Measurements from ENCODE around the gene CKLF. TPM values are rescaled to one million over a fixed set of nuclear protein-coding genes. Genes with fewer than 3 reads are reported as not detected.

Gene CKLF
- total RNA-seq, 1 experiment from 2014 or later, result 293 TPM

GRCh38 chr16:66543541-66543940, 8.8 kb upstream of the CKLF start:
- Mint-ChIP-seq H3K4me1 (ENCODE audit: low read depth, unreplicated experiment) (peaks cover 20% of the 10 kb centered on the region), H3K27ac (ENCODE audit: unreplicated experiment) (no peak overlapping the region)

GRCh38 chr16:66544016-66544757, 8.2 kb upstream of the CKLF start:
- intact Hi-C loops (cut with micrococcal nuclease; ENCODE audit: unreplicated experiment), result no loop called here
- Mint-ChIP-seq H3K27me3 (ENCODE audit: unreplicated experiment) (no peaks in the 10 kb centered on the region), H3K4me1 (ENCODE audit: low read depth, unreplicated experiment) (peaks cover 26% of the 10 kb centered on the region), H3K9me3 (ENCODE audit: low read depth, unreplicated experiment) (no peaks in the 10 kb centered on the region), H3K4me3 (ENCODE audit: low read depth, unreplicated experiment) (no peak overlapping the region), H3K36me3 (ENCODE audit: insufficient read depth, unreplicated experiment) (peaks cover 65% of the 10 kb centered on the region), H3K27ac (ENCODE audit: unreplicated experiment) (no peak overlapping the region)
- no peak for DNase-seq
- BruUV-seq (replicated peaks), result no TSS peak
- TF ChIP-seq CTCF (IDR thresholded peaks at IDR 0.05; ENCODE audit: unreplicated experiment), result no peak
- CTCF ChIA-PET, result no interaction called here

More at GRCh38 chr16:66543541-66543940, 8.8 kb upstream of the CKLF start:
- Mint-ChIP-seq H3K4me3 (ENCODE audit: low read depth, unreplicated experiment) (no peak overlapping the region), H3K27me3 (ENCODE audit: unreplicated experiment) (no peaks in the 10 kb centered on the region), H3K9me3 (ENCODE audit: low read depth, unreplicated experiment) (no peaks in the 10 kb centered on the region), H3K36me3 (ENCODE audit: insufficient read depth, unreplicated experiment) (peaks cover 62% of the 10 kb centered on the region)
- no TSS peak for BruUV-seq (replicated peaks)
- intact Hi-C loops (cut with micrococcal nuclease; ENCODE audit: unreplicated experiment), result no loop called here
- TF ChIP-seq CTCF (IDR thresholded peaks at IDR 0.05; ENCODE audit: unreplicated experiment), result no peak
- DNase-seq, result no peak
- CTCF ChIA-PET, result no interaction called here

- no peak for DNase-seq
- intact Hi-C loops (cut with micrococcal nuclease; ENCODE audit: unreplicated experiment), result no loop called here
- peaks cover 35% of the 10 kb centered on the region for H3K4me1 Mint-ChIP-seq (ENCODE audit: low read depth, unreplicated experiment)
- no TSS peak for BruUV-seq (replicated peaks)
- no peak overlapping the region for H3K27ac Mint-ChIP-seq (ENCODE audit: unreplicated experiment)
- H3K27me3 Mint-ChIP-seq (ENCODE audit: unreplicated experiment), result no peaks in the 10 kb centered on the region
- H3K9me3 Mint-ChIP-seq (ENCODE audit: low read depth, unreplicated experiment), result no peaks in the 10 kb centered on the region
- TF ChIP-seq CTCF (IDR thresholded peaks at IDR 0.05; ENCODE audit: unreplicated experiment), result no peak
- H3K4me3 Mint-ChIP-seq (ENCODE audit: low read depth, unreplicated experiment), result no peak overlapping the region
- H3K36me3 Mint-ChIP-seq (ENCODE audit: insufficient read depth, unreplicated experiment), result peaks cover 66% of the 10 kb centered on the region
- CTCF ChIA-PET, result interaction anchor here (0.7 kb wide), 1 partner anchor 34 kb away, joined by 3 read pairs; no protein-coding TSS in a partner anchor
Observed at GRCh38 chr16:66547101-66547989, 5.0 kb upstream of the CKLF start.

GRCh38 chr16:66548068-66548467, 4.3 kb upstream of the CKLF start:
- BruUV-seq (replicated peaks), result no TSS peak
- no peak for TF ChIP-seq CTCF (IDR thresholded peaks at IDR 0.05; ENCODE audit: unreplicated experiment)
- peak overlapping the region; percentile 77 for H3K4me3 Mint-ChIP-seq (ENCODE audit: low read depth, unreplicated experiment)
- H3K27ac Mint-ChIP-seq (ENCODE audit: unreplicated experiment), result peak overlapping the region; percentile 69
- intact Hi-C loops (cut with micrococcal nuclease; ENCODE audit: unreplicated experiment), result no loop called here
- H3K4me1 Mint-ChIP-seq (ENCODE audit: low read depth, unreplicated experiment), result peaks cover 36% of the 10 kb centered on the region
- no peaks in the 10 kb centered on the region for H3K27me3 Mint-ChIP-seq (ENCODE audit: unreplicated experiment)
- CTCF ChIA-PET, result no interaction called here
- DNase-seq, result no peak
- peaks cover 73% of the 10 kb centered on the region for H3K36me3 Mint-ChIP-seq (ENCODE audit: insufficient read depth, unreplicated experiment)
- no peaks in the 10 kb centered on the region for H3K9me3 Mint-ChIP-seq (ENCODE audit: low read depth, unreplicated experiment)

Data from Calu3 (cell line).